K562 (cell line): Measurements from ENCODE around the gene CDC14B. TPM values are rescaled to one million over a fixed set of nuclear protein-coding genes. Genes with fewer than 3 reads are reported as not detected.

Source experiments
- ATAC-seq: fragments of 200-7000 bp; cut with Tn5 transposase; 3 replicates; pipeline ENCODE4 v1.9.1; 2020; ENCODE audit warnings: moderate library complexity
- BruUV-seq: library from RNA; stranded (reverse); fragments of 400-500 nt; replicated peaks from 2 replicates; lab custom pipeline; 2021; lab: Mats Ljungman, UMichigan
- CTCF ChIA-PET: fragments of 300-600 bp; formaldehyde crosslinking; extraction: SDS; loops from one replicate; lab custom pipeline; 2021; ENCODE audit warnings: low intra/inter-chr PET ratio; lab: Yijun Ruan, JAX
- POLR2A ChIA-PET: fragments of 300-600, 350-650 bp; sonication (Branson Sonifier 250); formaldehyde crosslinking; extraction: SDS; loops from one replicate; lab custom pipeline; 2021; ENCODE audit warnings: antibody characterized with exemption, inconsistent platforms; lab: Yijun Ruan, JAX
- DNase-seq, 4 experiments: peaks; one replicate each; pipeline versions ENCODE4 v3.0.0 to v3.0.0-alpha.2; 2011 to 2018; ENCODE audit warnings: low spot score in 3 of 4, mixed read lengths in 3 of 4; ENCODE audit errors: extremely low read depth in 1 of 4
- FAIRE-seq: peaks from 2 replicates; lab custom pipeline; 2011; peaks lifted over from hg19 to GRCh38; lab: Jason Lieb, UNC
- H2AFZ ChIP-seq: 2 replicates; pipeline ENCODE4 v1.6.0; 2011; ENCODE audit warnings: low read depth, low read length, control low read depth, inconsistent platforms
- H3K27ac ChIP-seq: fragments of 200-600 bp; 3 replicates; pipeline ENCODE4 v1.8.0; 2011; ENCODE audit warnings: low read depth, mild to moderate bottlenecking, control low read depth, inconsistent platforms, low read length, moderate library complexity, mixed read lengths; ENCODE audit errors: extremely low read depth
- H3K27me3 ChIP-seq, 2 experiments: fragments of 300-600 bp in 1 of 2; 2 replicates in 1 of 2; 3 replicates in 1 of 2; pipeline versions ENCODE4 v1.6.0 to v1.8.0; 2011; ENCODE audit warnings: inconsistent platforms in 2 of 2, low read length in 2 of 2, mild to moderate bottlenecking in 1 of 2, mixed read lengths in 1 of 2, moderate library complexity in 1 of 2; ENCODE audit not compliant: control insufficient read depth in 2 of 2, insufficient read depth in 2 of 2
- H3K36me3 ChIP-seq: fragments of 300-600 bp; 3 replicates; pipeline ENCODE4 v1.8.0; 2011; ENCODE audit warnings: mild to moderate bottlenecking, low read length, inconsistent platforms; ENCODE audit not compliant: control insufficient read depth, insufficient read depth
- H3K4me1 ChIP-seq, 2 experiments: fragments of 200-600 bp in 1 of 2; replicated peaks in 1 of 2; 2 replicates in 1 of 2; 3 replicates in 1 of 2; pipeline versions ENCODE4 v1.5.1 to v1.8.0; 2011; ENCODE audit warnings: inconsistent platforms in 2 of 2, low read length in 2 of 2, mild to moderate bottlenecking in 1 of 2, mixed read lengths in 1 of 2, moderate library complexity in 1 of 2; ENCODE audit not compliant: control insufficient read depth in 2 of 2, insufficient read depth in 2 of 2
- H3K4me2 ChIP-seq: 2 replicates; pipeline ENCODE4 v1.6.1; 2011; ENCODE audit warnings: low read length, control low read depth, inconsistent platforms, mixed read lengths; ENCODE audit not compliant: insufficient read depth
- H3K4me3 ChIP-seq: fragments of 200-600 bp; sonication (generic), shearing (Covaris generic); 2 replicates; pipeline ENCODE4 v1.5.1; 2016; ENCODE audit warnings: control low read depth, inconsistent platforms
- H3K79me2 ChIP-seq: fragments of 200-600 bp; 3 replicates; pipeline ENCODE4 v1.8.0; 2011; ENCODE audit warnings: low read length, inconsistent platforms; ENCODE audit not compliant: control insufficient read depth, insufficient read depth
- H3K9ac ChIP-seq, 2 experiments: 2 replicates each; pipeline versions ENCODE4 v1.6.0 to v1.6.1; 2011; ENCODE audit warnings: low read depth in 2 of 2, low read length in 2 of 2, control low read depth in 1 of 2, inconsistent platforms in 1 of 2, mild to moderate bottlenecking in 1 of 2, mixed read lengths in 1 of 2; ENCODE audit not compliant: insufficient read depth in 1 of 2
- H3K9me1 ChIP-seq: one replicate; pipeline ENCODE4 v1.6.0; 2011; ENCODE audit warnings: inconsistent platforms, mild to moderate bottlenecking, low read length, moderate library complexity; ENCODE audit not compliant: control insufficient read depth, insufficient read depth
- H3K9me3 ChIP-seq: replicated peaks from 2 replicates; pipeline ENCODE4 v1.5.1; 2011; ENCODE audit warnings: low read depth, low read length, inconsistent platforms; ENCODE audit not compliant: control insufficient read depth, insufficient read depth
- H4K20me1 ChIP-seq: replicated peaks from 2 replicates; pipeline ENCODE4 v1.6.1; 2011; ENCODE audit warnings: low read length, inconsistent platforms, mixed read lengths; ENCODE audit not compliant: control insufficient read depth, insufficient read depth
- CCAR2 ChIP-seq: fragments of 200-400 bp; formaldehyde crosslinking; IDR thresholded peaks from 2 replicates; pipeline ENCODE4 v1.6.1; 2017; ENCODE audit warnings: mild to moderate bottlenecking, low read depth, low read length
- CTCF ChIP-seq, 3 experiments: IDR thresholded peaks in 2 of 3; conservative IDR thresholded peaks in 1 of 3; 2 replicates each; pipeline ENCODE4 v1.5.1; 2011 to 2012; ENCODE audit warnings: low read length in 3 of 3, mild to moderate bottlenecking in 3 of 3, control low read depth in 2 of 3, improper control_type of control experiment in 1 of 3, inconsistent platforms in 1 of 3, low read depth in 1 of 3, mixed read lengths in 1 of 3, moderate library complexity in 1 of 3; ENCODE audit not compliant: insufficient read depth in 2 of 3
- E2F4 ChIP-seq: sonication (generic); formaldehyde crosslinking; IDR thresholded peaks from 2 replicates; pipeline ENCODE4 v1.8.0; 2022; ENCODE audit warnings: mild to moderate bottlenecking, low read depth, missing genetic modification reagents
- MAFK ChIP-seq: IDR thresholded peaks from 2 replicates; pipeline ENCODE4 v1.6.1; 2011; ENCODE audit warnings: low read length, improper control_type of control experiment
- NRF1 ChIP-seq, 2 experiments: fragments of 450-650 bp; IDR thresholded peaks in 1 of 2; conservative IDR thresholded peaks in 1 of 2; 2 replicates each; pipeline ENCODE4 v1.6.1; 2014; ENCODE audit warnings: mild to moderate bottlenecking in 2 of 2
- PBX2 ChIP-seq, 2 experiments: IDR thresholded peaks in 1 of 2; conservative IDR thresholded peaks in 1 of 2; 2 replicates each; pipeline ENCODE4 v1.6.1; 2016; ENCODE audit warnings: low read depth in 2 of 2, mild to moderate bottlenecking in 1 of 2, missing compliant biosample characterization in 1 of 2, missing genetic modification characterization in 1 of 2, moderate library complexity in 1 of 2
- RBM22 ChIP-seq: fragments of 200-400 bp; formaldehyde crosslinking; IDR thresholded peaks from 2 replicates; pipeline ENCODE4 v1.6.1; 2018; ENCODE audit warnings: low read length, low read depth; ENCODE audit not compliant: poor library complexity, severe bottlenecking
- SRSF9 ChIP-seq: fragments of 200-400 bp; formaldehyde crosslinking; IDR thresholded peaks from 2 replicates; pipeline ENCODE4 v1.6.1; 2017; ENCODE audit warnings: low read depth, low read length, borderline replicate concordance
- ZBTB17 ChIP-seq: fragments of 450-650 bp; formaldehyde crosslinking; IDR thresholded peaks from 2 replicates; pipeline ENCODE4 v1.4.0; 2020; ENCODE audit warnings: mild to moderate bottlenecking
- ZNF143 ChIP-seq: sonication (generic); formaldehyde crosslinking; IDR thresholded peaks from 2 replicates; pipeline ENCODE4 v1.9.0; 2022; ENCODE audit warnings: mild to moderate bottlenecking, missing genetic modification reagents
- ZNF785 ChIP-seq: fragments of 250-450 bp; sonication (Bioruptor Pico); IDR thresholded peaks from 2 replicates; pipeline ENCODE4 v1.4.0; 2020; ENCODE audit warnings: mild to moderate bottlenecking
- WGBS: fragments of 100-300 bp; shearing (Covaris generic); methylation state at CpG from one replicate; pipeline ENCODE4 v1.1.6; 2016; ENCODE audit warnings: low coverage, mixed read lengths; ENCODE audit not compliant: insufficient coverage; ENCODE audit errors: missing lambda C conversion rate; 5-methylcytosine and 5-hydroxymethylcytosine counted together
- in situ Hi-C: fragments of 300-500 bp; cut with MboI; formaldehyde crosslinking; loops from 4 replicates; pipeline ENCODE4 v1.15.0; 2018; ENCODE audit warnings: inconsistent platforms, mixed read lengths
- intact Hi-C: fragments of 100-400 bp; cut with micrococcal nuclease; formaldehyde crosslinking; loops from 2 replicates; pipeline ENCODE4 v1.14.2; 2022
- polyA plus RNA-seq, 8 experiments: library from polyadenylated mRNA; depleted of rRNA in 4 of 8; stranded (reverse) in 5 of 8; unstranded in 3 of 8; fragments of >200 nt; fragmentation: Nextera tagmentation in 2 of 8; fragmentation: Illumina TruSeq in 1 of 8; extraction: Ambion mirVana in 2 of 8; extraction: Trizol in 1 of 8; gene quantifications; 2 replicates each; pipeline versions ENCODE4 v1.2.1 to v1.2.3, GENCODE V29; 2011 to 2014; ENCODE audit warnings: inconsistent platforms in 1 of 8, missing spikeins in 1 of 8
- total RNA-seq, 7 experiments: library from RNA; depleted of rRNA in 6 of 7; stranded (reverse); fragments of >200 nt in 6 of 7; fragmentation: Illumina TruSeq in 2 of 7; extraction: Trizol in 2 of 7; gene quantifications; 2 replicates each; pipeline versions ENCODE4 v1.2.1 to v1.2.3, GENCODE V29; 2011 to 2021; ENCODE audit warnings: low replicate concordance in 1 of 7
- TF ChIP-seq, protein P1 (sequence below): sonication (generic); formaldehyde crosslinking; IDR thresholded peaks from 2 replicates; pipeline ENCODE4 v1.8.0; 2023; ENCODE audit warnings: mild to moderate bottlenecking, missing genetic modification reagents

Gene CDC14B
- total and polyA plus RNA-seq, 9 of the 15 experiments (the other 6 are each of a cell fraction or from before 2014, with no cell fraction given), result 1.4 to 6.0 (median 3.8) TPM

GRCh38 chr9:96641514-96641913 is 21.9 kb upstream of the CDC14B start:
- no TSS peak for BruUV-seq
- no peaks in the 10 kb centered on the region for H3K79me2 ChIP-seq
- H2AFZ ChIP-seq, result no peak overlapping the region
- intact Hi-C loops (no loop called here), in situ Hi-C loops (no loop called here)
- no peaks in the 10 kb centered on the region for H4K20me1 ChIP-seq
- 84% methylated on average over 3 of the region's 3 CpGs for WGBS
- no peak overlapping the region for H3K9ac ChIP-seq
- no peak for TF ChIP-seq RBM22
- TF ChIP-seq ZNF785, result no peak
- TF ChIP-seq ZBTB17 (CRISPR knock-in tag), result no peak
- TF ChIP-seq, protein P1, sequence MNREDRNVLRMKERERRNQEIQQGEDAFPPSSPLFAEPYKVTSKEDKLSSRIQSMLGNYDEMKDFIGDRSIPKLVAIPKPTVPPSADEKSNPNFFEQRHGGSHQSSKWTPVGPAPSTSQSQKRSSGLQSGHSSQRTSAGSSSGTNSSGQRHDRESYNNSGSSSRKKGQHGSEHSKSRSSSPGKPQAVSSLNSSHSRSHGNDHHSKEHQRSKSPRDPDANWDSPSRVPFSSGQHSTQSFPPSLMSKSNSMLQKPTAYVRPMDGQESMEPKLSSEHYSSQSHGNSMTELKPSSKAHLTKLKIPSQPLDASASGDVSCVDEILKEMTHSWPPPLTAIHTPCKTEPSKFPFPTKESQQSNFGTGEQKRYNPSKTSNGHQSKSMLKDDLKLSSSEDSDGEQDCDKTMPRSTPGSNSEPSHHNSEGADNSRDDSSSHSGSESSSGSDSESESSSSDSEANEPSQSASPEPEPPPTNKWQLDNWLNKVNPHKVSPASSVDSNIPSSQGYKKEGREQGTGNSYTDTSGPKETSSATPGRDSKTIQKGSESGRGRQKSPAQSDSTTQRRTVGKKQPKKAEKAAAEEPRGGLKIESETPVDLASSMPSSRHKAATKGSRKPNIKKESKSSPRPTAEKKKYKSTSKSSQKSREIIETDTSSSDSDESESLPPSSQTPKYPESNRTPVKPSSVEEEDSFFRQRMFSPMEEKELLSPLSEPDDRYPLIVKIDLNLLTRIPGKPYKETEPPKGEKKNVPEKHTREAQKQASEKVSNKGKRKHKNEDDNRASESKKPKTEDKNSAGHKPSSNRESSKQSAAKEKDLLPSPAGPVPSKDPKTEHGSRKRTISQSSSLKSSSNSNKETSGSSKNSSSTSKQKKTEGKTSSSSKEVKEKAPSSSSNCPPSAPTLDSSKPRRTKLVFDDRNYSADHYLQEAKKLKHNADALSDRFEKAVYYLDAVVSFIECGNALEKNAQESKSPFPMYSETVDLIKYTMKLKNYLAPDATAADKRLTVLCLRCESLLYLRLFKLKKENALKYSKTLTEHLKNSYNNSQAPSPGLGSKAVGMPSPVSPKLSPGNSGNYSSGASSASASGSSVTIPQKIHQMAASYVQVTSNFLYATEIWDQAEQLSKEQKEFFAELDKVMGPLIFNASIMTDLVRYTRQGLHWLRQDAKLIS (CRISPR knock-in tag), result no peak
- no peak for TF ChIP-seq PBX2 (CRISPR knock-in tag; IDR thresholded peaks at IDR 0.05; ENCODE audit: low read depth)
- no peak for TF ChIP-seq PBX2 (tag; conservative IDR thresholded peaks at IDR 0.05; ENCODE audit: low read depth)
- no peak for TF ChIP-seq NRF1 (conservative IDR thresholded peaks at IDR 0.05 in 1 of 2, IDR thresholded peaks at IDR 0.05 in 1 of 2)
- no peak for TF ChIP-seq SRSF9
- TF ChIP-seq ZNF143 (CRISPR knock-in tag), result no peak
- no peak for TF ChIP-seq CCAR2
- TF ChIP-seq MAFK, result no peak
- TF ChIP-seq E2F4 (CRISPR knock-in tag), result no peak
- TF ChIP-seq CTCF (IDR thresholded peaks at IDR 0.05 in 2 of 3, conservative IDR thresholded peaks at IDR 0.05 in 1 of 3; ENCODE audit: insufficient read depth in 2 of 3, low read depth in 1 of 3, low read length in 3 of 3), result no peak
- DNase-seq, result no peak
- H3K4me2 ChIP-seq, result no peak overlapping the region
- ChIA-PET CTCF (interaction anchor here (0.6 kb wide), 1 partner anchor 11 kb away, joined by 3 read pairs; no protein-coding TSS in a partner anchor), POLR2A (no interaction called here)
- no peaks in the 10 kb centered on the region for H3K27me3 ChIP-seq
- peaks cover 24% of the 10 kb centered on the region; the same call in 2 of the 3 replicates for H3K36me3 ChIP-seq
- no peak overlapping the region for H3K4me3 ChIP-seq
- no peaks in the 10 kb centered on the region for H3K9me1 ChIP-seq
- no peaks in the 10 kb centered on the region for H3K4me1 ChIP-seq
- H3K27ac ChIP-seq, result no peak overlapping the region
- no peak for FAIRE-seq
- no peak for ATAC-seq
- H3K9me3 ChIP-seq, result no peaks in the 10 kb centered on the region
